ENCODE measurements around the gene VGLL4.

GRCh38 chr3:11542551-11542950, 101.2 kb downstream of the VGLL4 start:
- TF ChIP-seq CTCF (IDR thresholded peaks at IDR 0.05), result no peak
- no peak for TF ChIP-seq POLR2AphosphoS5 (IDR thresholded peaks at IDR 0.05; ENCODE audit: low read depth, low read length)
- TF ChIP-seq REST (IDR thresholded peaks at IDR 0.05; ENCODE audit: insufficient read depth in 1 of 2, low read depth in 2 of 2, low read length in 1 of 2), result no peak
